GM12878 (cell line): ENCODE measurements around the gene RANGAP1. TPM values are rescaled to one million over a fixed set of nuclear protein-coding genes. Genes with fewer than 3 reads are reported as not detected.
A peak's percentile ranks its signal among the peaks of the same experiment; 100 is the strongest.

Experiments used
- ATF3 ChIP-seq: IDR thresholded peaks from 2 replicates; pipeline ENCODE4 v1.6.1; 2011; ENCODE audit warnings: low read depth, mild to moderate bottlenecking, low read length, moderate library complexity, borderline replicate concordance; ENCODE audit errors: extremely low read depth
- CHD1 ChIP-seq: IDR thresholded peaks from 2 replicates; pipeline ENCODE4 v1.6.1; 2012; ENCODE audit warnings: low read depth, low read length, improper control_type of control experiment
- CUX1 ChIP-seq: IDR thresholded peaks from 2 replicates; pipeline ENCODE4 v1.6.1; 2012; ENCODE audit warnings: improper control_type of control experiment, low read depth, low read length; ENCODE audit not compliant: insufficient replicate concordance
- ELK1 ChIP-seq: IDR thresholded peaks from 2 replicates; pipeline ENCODE4 v1.6.1; 2012; ENCODE audit warnings: low read depth, low read length, improper control_type of control experiment
- GATAD2B ChIP-seq: fragments of 450-650 bp; conservative IDR thresholded peaks from 2 replicates; pipeline ENCODE4 v1.6.1; 2017; ENCODE audit warnings: low read depth, mild to moderate bottlenecking, moderate library complexity
- JUND ChIP-seq: IDR thresholded peaks from 2 replicates; pipeline ENCODE4 v1.6.1; 2012; ENCODE audit warnings: low read depth, mild to moderate bottlenecking, low read length, improper control_type of control experiment, moderate library complexity
- KAT2A ChIP-seq: conservative IDR thresholded peaks from 2 replicates; pipeline ENCODE4 v1.6.1; 2011; ENCODE audit warnings: low read depth, low read length; ENCODE audit not compliant: control insufficient read depth
- MTA3 ChIP-seq: IDR thresholded peaks from 2 replicates; pipeline ENCODE4 v1.6.1; 2012; ENCODE audit warnings: low read length, inconsistent platforms, borderline replicate concordance
- NRF1 ChIP-seq: conservative IDR thresholded peaks from 2 replicates; pipeline ENCODE4 v1.6.1; 2011; ENCODE audit warnings: mild to moderate bottlenecking, low read depth, low read length, improper control_type of control experiment
- RFX5 ChIP-seq: IDR thresholded peaks from 2 replicates; pipeline ENCODE4 v1.6.1; 2011; ENCODE audit warnings: low read depth, low read length, improper control_type of control experiment
- SIX5 ChIP-seq: IDR thresholded peaks from 2 replicates; pipeline ENCODE4 v1.6.1; 2011; ENCODE audit warnings: mild to moderate bottlenecking, low read depth, low read length, moderate library complexity; ENCODE audit not compliant: severe bottlenecking
- SMAD5 ChIP-seq: IDR thresholded peaks from 2 replicates; pipeline ENCODE4 v1.6.1; 2016; ENCODE audit warnings: antibody characterized with exemption, low read depth
- SPI1 ChIP-seq: IDR thresholded peaks from 2 replicates; pipeline ENCODE4 v1.6.1; 2011; ENCODE audit warnings: low read depth, mild to moderate bottlenecking, low read length, moderate library complexity, borderline replicate concordance; ENCODE audit not compliant: insufficient read depth
- SUZ12 ChIP-seq: fragments of 200-600 bp; sonication (generic); IDR thresholded peaks from one replicate; pipeline ENCODE4 v1.6.1; 2018; ENCODE audit warnings: antibody characterized with exemption, mild to moderate bottlenecking; ENCODE audit not compliant: unreplicated experiment
- TCF3 ChIP-seq: IDR thresholded peaks from 2 replicates; pipeline ENCODE4 v1.6.1; 2012; ENCODE audit warnings: low read depth, mild to moderate bottlenecking, low read length, borderline replicate concordance; ENCODE audit not compliant: insufficient read depth
- YY1 ChIP-seq: IDR thresholded peaks from 2 replicates; pipeline ENCODE4 v1.6.1; 2011; ENCODE audit warnings: low read depth, mild to moderate bottlenecking, low read length
- ZBTB40 ChIP-seq: fragments of 450-650 bp; IDR thresholded peaks from 2 replicates; pipeline ENCODE4 v1.6.1; 2016; ENCODE audit warnings: mild to moderate bottlenecking, moderate library complexity, borderline replicate concordance
- ZNF24 ChIP-seq: fragments of 450-650 bp; IDR thresholded peaks from 2 replicates; pipeline ENCODE4 v1.6.1; 2017; ENCODE audit warnings: antibody characterized with exemption, mild to moderate bottlenecking
- polyA plus RNA-seq, 11 experiments: library from polyadenylated mRNA; depleted of rRNA in 4 of 11; unstranded in 6 of 11; stranded (reverse) in 5 of 11; fragments of >200 nt; fragmentation: Nextera tagmentation in 4 of 11; fragmentation: Illumina TruSeq in 1 of 11; extraction: Ambion mirVana in 4 of 11; extraction: Trizol in 1 of 11; gene quantifications; 1 replicate in 1 of 11; 2 replicates in 10 of 11; pipeline versions ENCODE4 v1.2.1 to v1.2.3, GENCODE V29; 2011 to 2016; ENCODE audit warnings: inconsistent platforms in 2 of 11, missing spikeins in 2 of 11, low read depth in 1 of 11
- total RNA-seq, 4 experiments: library from RNA; depleted of rRNA in 3 of 4; stranded (reverse); fragments of >200 nt in 3 of 4; fragmentation: Illumina TruSeq in 1 of 4; extraction: Trizol in 1 of 4; gene quantifications; 2 replicates each; pipeline versions ENCODE4 v1.2.1 to v1.2.3, GENCODE V29; 2013 to 2021

The RANGAP1 gene
- total and polyA plus RNA-seq, 10 of the 15 experiments (the other 5 are each of a cell fraction or from before 2014, with no cell fraction given): 2.5 to 109 (median 60.2) TPM

- TF ChIP-seq CUX1 (no peak), RFX5 (0 out of 2 replicates have a peak, but pooled peaks have one; percentile 56), NRF1 (0 out of 2 replicates have a peak, but pooled peaks have one; percentile 24), ATF3 (no peak), YY1 (peak; percentile 91), TCF3 (peak; percentile 70; the same call in 1 of the 2 replicates), SPI1 (no peak), SIX5 (peak; percentile 93), SUZ12 (no peak), MTA3 (no peak), GATAD2B (peak; percentile 54; the same call in 1 of the 2 replicates), CHD1 (no peak), ZBTB40 (peak; percentile 99), JUND (no peak), ZNF24 (no peak), ELK1 (peak; percentile 76), KAT2A (no peak), SMAD5 (no peak; the same call in 1 of the 2 replicates)
These were observed at the start of gene RANGAP1 (continued) for GRCh38 chr22:41285820-41286638.
